HepG2 (cell line): ENCODE data around the gene ACTRT2. TPM values are rescaled to one million over a fixed set of nuclear protein-coding genes. Genes with fewer than 3 reads are reported as not detected.

ENCODE experiments used
- ATAC-seq: fragments of 200-7000 bp; cut with Tn5 transposase; 3 replicates; pipeline ENCODE4 v1.9.1; 2020; ENCODE audit warnings: mild to moderate bottlenecking, moderate library complexity
- BruUV-seq: library from RNA; stranded (reverse); fragments of 400-500 nt; replicated peaks from 2 replicates; lab custom pipeline; 2021; lab: Mats Ljungman, UMichigan
- CTCF ChIA-PET: fragments of 300-600 bp; formaldehyde crosslinking; extraction: SDS; loops from one replicate; lab custom pipeline; 2021; ENCODE audit warnings: low total read pairs, inconsistent platforms, low intra/inter-chr PET ratio; lab: Yijun Ruan, JAX
- POLR2A ChIA-PET: fragments of 350-600 bp; sonication (Branson Sonifier 250); formaldehyde crosslinking; loops from one replicate; lab custom pipeline; 2020; ENCODE audit warnings: antibody characterized with exemption, inconsistent platforms; lab: Yijun Ruan, JAX
- DNase-seq: peaks from one replicate; pipeline ENCODE4 v3.0.0-alpha.2; 2015; ENCODE audit warnings: low spot score
- FAIRE-seq: peaks from 3 replicates; lab custom pipeline; 2011; peaks lifted over from hg19 to GRCh38; lab: Jason Lieb, UNC
- H2AFZ ChIP-seq: one replicate; pipeline ENCODE4 v1.6.1; 2011; ENCODE audit warnings: low read length, inconsistent platforms
- H3K27ac ChIP-seq: fragments of 300-600 bp; 3 replicates; pipeline ENCODE4 v1.8.0; 2011; ENCODE audit warnings: mixed run types, mild to moderate bottlenecking, mixed read lengths, low read length, inconsistent platforms; ENCODE audit not compliant: insufficient read depth; ENCODE audit errors: extremely low read length
- H3K27me3 ChIP-seq, 2 experiments: fragments of 200-600 bp in 1 of 2; 2 replicates in 1 of 2; 3 replicates in 1 of 2; pipeline versions ENCODE4 v1.6.0 to v1.8.0; 2011; ENCODE audit warnings: low read length in 2 of 2, mild to moderate bottlenecking in 2 of 2, moderate library complexity in 2 of 2, inconsistent platforms in 1 of 2; ENCODE audit not compliant: insufficient read depth in 2 of 2, control insufficient read depth in 1 of 2
- H3K36me3 ChIP-seq, 2 experiments: fragments of 200-600 bp in 1 of 2; replicated peaks in 1 of 2; 2 replicates in 1 of 2; 3 replicates in 1 of 2; pipeline versions ENCODE4 v1.5.1 to v1.8.0; 2011; ENCODE audit warnings: low read length in 2 of 2, inconsistent platforms in 1 of 2; ENCODE audit not compliant: insufficient read depth in 2 of 2, control insufficient read depth in 1 of 2
- H3K4me1 ChIP-seq: 2 replicates; pipeline ENCODE4 v1.5.1; 2012; ENCODE audit warnings: low read length, inconsistent platforms; ENCODE audit not compliant: insufficient read depth
- H3K4me2 ChIP-seq: 2 replicates; pipeline ENCODE4 v1.6.0; 2011; ENCODE audit warnings: low read depth, low read length, inconsistent platforms
- H3K4me3 ChIP-seq, 3 experiments: fragments of 200-600 bp in 1 of 3; sonication (generic), shearing (Covaris generic) in 1 of 3; replicated peaks in 1 of 3; 2 replicates each; pipeline ENCODE4 v1.5.1; 2011 to 2016; ENCODE audit warnings: low read length in 3 of 3, inconsistent platforms in 2 of 3, low read depth in 2 of 3, mild to moderate bottlenecking in 2 of 3, control low read depth in 1 of 3, mixed read lengths in 1 of 3; ENCODE audit not compliant: insufficient read depth in 1 of 3
- H3K79me2 ChIP-seq: one replicate; pipeline ENCODE4 v1.6.1; 2011; ENCODE audit warnings: low read length, inconsistent platforms; ENCODE audit not compliant: insufficient read depth
- H3K9ac ChIP-seq: 2 replicates; pipeline ENCODE4 v1.6.0; 2011; ENCODE audit warnings: mild to moderate bottlenecking, low read depth, low read length, inconsistent platforms; ENCODE audit not compliant: insufficient read depth
- H3K9me3 ChIP-seq: 2 replicates; pipeline ENCODE4 v1.5.1; 2012; ENCODE audit warnings: mild to moderate bottlenecking, low read length
- H4K20me1 ChIP-seq: 2 replicates; pipeline ENCODE4 v1.6.0; 2011; ENCODE audit warnings: inconsistent platforms, mild to moderate bottlenecking, low read length, moderate library complexity; ENCODE audit not compliant: insufficient read depth
- EEA1 ChIP-seq: sonication (generic); formaldehyde crosslinking; IDR thresholded peaks from 2 replicates; pipeline ENCODE4 v1.5.1; 2020; ENCODE audit warnings: mild to moderate bottlenecking, missing genetic modification reagents, borderline replicate concordance
- GABPA ChIP-seq, 2 experiments: IDR thresholded peaks; 2 replicates each; pipeline ENCODE4 v1.6.1; 2011 to 2016; ENCODE audit warnings: low read depth in 2 of 2, low read length in 1 of 2, missing biosample characterization in 1 of 2, missing genetic modification characterization in 1 of 2
- GFI1 ChIP-seq: sonication (generic); formaldehyde crosslinking; IDR thresholded peaks from 2 replicates; pipeline ENCODE4 v1.5.0; 2020; ENCODE audit warnings: missing genetic modification reagents, mild to moderate bottlenecking, borderline replicate concordance
- HMG20B ChIP-seq: conservative IDR thresholded peaks from 2 replicates; pipeline ENCODE4 v1.6.1; 2016; ENCODE audit warnings: missing genetic modification reagents, missing compliant biosample characterization
- KDM5A ChIP-seq: fragments of 200-600 bp; sonication (generic); IDR thresholded peaks from 2 replicates; pipeline ENCODE4 v1.7.0; 2018; ENCODE audit warnings: antibody characterized with exemption, mild to moderate bottlenecking, low read length, borderline replicate concordance
- NCOR1 ChIP-seq: fragments of 200-600 bp; sonication (generic); IDR thresholded peaks from 2 replicates; pipeline ENCODE4 v1.7.0; 2017; ENCODE audit warnings: antibody characterized with exemption, low read length, borderline replicate concordance
- NFKBIZ ChIP-seq: IDR thresholded peaks from 2 replicates; pipeline ENCODE4 v1.6.1; 2018; ENCODE audit warnings: missing genetic modification reagents, missing compliant biosample characterization
- PHF20 ChIP-seq: sonication (generic); formaldehyde crosslinking; IDR thresholded peaks from 2 replicates; pipeline ENCODE4 v1.5.0; 2020; ENCODE audit warnings: mild to moderate bottlenecking, missing genetic modification reagents
- SAFB2 ChIP-seq: sonication (generic); formaldehyde crosslinking; IDR thresholded peaks from 2 replicates; pipeline ENCODE4 v1.5.1; 2020; ENCODE audit warnings: missing genetic modification reagents, low read depth, mild to moderate bottlenecking, borderline replicate concordance
- SALL2 ChIP-seq: sonication (generic); formaldehyde crosslinking; IDR thresholded peaks from 2 replicates; pipeline ENCODE4 v1.8.1; 2023; ENCODE audit warnings: mild to moderate bottlenecking, missing genetic modification reagents, inconsistent platforms
- SCMH1 ChIP-seq: sonication (generic); formaldehyde crosslinking; IDR thresholded peaks from 2 replicates; pipeline ENCODE4 v1.9.0; 2021; ENCODE audit warnings: missing genetic modification reagents, mild to moderate bottlenecking, borderline replicate concordance
- SP4 ChIP-seq: sonication (generic); formaldehyde crosslinking; IDR thresholded peaks from 2 replicates; pipeline ENCODE4 v1.8.1; 2023; ENCODE audit warnings: mild to moderate bottlenecking, missing genetic modification reagents
- TARDBP ChIP-seq: sonication (generic); formaldehyde crosslinking; IDR thresholded peaks from 2 replicates; pipeline ENCODE4 v1.8.0; 2022; ENCODE audit warnings: mild to moderate bottlenecking, missing genetic modification reagents
- TEAD3 ChIP-seq: optimal IDR thresholded peaks from 2 replicates; pipeline ENCODE3; 2016; ENCODE audit warnings: borderline replicate concordance
- YEATS2 ChIP-seq: sonication (generic); formaldehyde crosslinking; IDR thresholded peaks from 2 replicates; pipeline ENCODE4 v1.4.0; 2020; ENCODE audit warnings: missing genetic modification reagents, borderline replicate concordance
- ZNF224 ChIP-seq: sonication (generic); formaldehyde crosslinking; IDR thresholded peaks from 2 replicates; pipeline ENCODE4 v1.5.0; 2020; ENCODE audit warnings: mild to moderate bottlenecking, missing genetic modification reagents
- ZNF777 ChIP-seq: sonication (generic); formaldehyde crosslinking; IDR thresholded peaks from 2 replicates; pipeline ENCODE4 v1.4.0; 2020; ENCODE audit warnings: missing genetic modification reagents
- ZNF782 ChIP-seq: sonication (generic); formaldehyde crosslinking; IDR thresholded peaks from 2 replicates; pipeline ENCODE4 v1.4.0; 2020; ENCODE audit warnings: missing genetic modification reagents, mild to moderate bottlenecking, borderline replicate concordance
- WGBS: methylation state at CpG from one replicate; pipeline ENCODE4 v1.1.6; 2017; ENCODE audit warnings: low lambda C conversion rate; 5-methylcytosine and 5-hydroxymethylcytosine counted together
- in situ Hi-C: cut with HindIII; loops from 2 replicates; pipeline ENCODE4 v1.10.0; 2017; ENCODE audit warnings: low pct_unique_long_range_greater_than_20kb; ENCODE audit not compliant: extremely low pct_ligation_motif_present
- intact Hi-C: fragments of 100-400 bp; cut with micrococcal nuclease; formaldehyde crosslinking; loops from one replicate; pipeline ENCODE4 v1.10.0; 2022; ENCODE audit not compliant: unreplicated experiment
- polyA plus RNA-seq, 8 experiments: library from polyadenylated mRNA; depleted of rRNA in 3 of 8; stranded (reverse) in 7 of 8; unstranded in 1 of 8; fragments of >200 nt; fragmentation: Illumina TruSeq in 4 of 8; extraction: Trizol in 4 of 8; gene quantifications; 2 replicates each; pipeline versions ENCODE4 v1.2.1 to v1.2.3, GENCODE V29; 2011 to 2016; ENCODE audit warnings: low read depth in 4 of 8, missing spikeins in 1 of 8, mixed read lengths in 1 of 8; ENCODE audit not compliant: insufficient read depth in 1 of 8
- total RNA-seq, 5 experiments: library from RNA; depleted of rRNA; stranded (reverse); fragments of >200 nt; fragmentation: Illumina TruSeq; extraction: Trizol; gene quantifications; 2 replicates each; pipeline ENCODE4 v1.2.3, GENCODE V29; 2016; ENCODE audit warnings: low read depth in 1 of 5
- TF ChIP-seq, protein P1 (sequence below): sonication (generic); formaldehyde crosslinking; IDR thresholded peaks from 2 replicates; pipeline ENCODE4 v1.5.1; 2020; ENCODE audit warnings: mild to moderate bottlenecking, missing genetic modification reagents, borderline replicate concordance
- TF ChIP-seq, protein P2 (sequence below): sonication (generic); formaldehyde crosslinking; IDR thresholded peaks from 2 replicates; pipeline ENCODE4 v1.8.1; 2023; ENCODE audit warnings: mild to moderate bottlenecking, moderate library complexity, missing genetic modification reagents

The ACTRT2 gene
- total and polyA plus RNA-seq, 2 of the 13 experiments (the other 11 are each of a cell fraction or from before 2014, with no cell fraction given): not detected

DNA sequence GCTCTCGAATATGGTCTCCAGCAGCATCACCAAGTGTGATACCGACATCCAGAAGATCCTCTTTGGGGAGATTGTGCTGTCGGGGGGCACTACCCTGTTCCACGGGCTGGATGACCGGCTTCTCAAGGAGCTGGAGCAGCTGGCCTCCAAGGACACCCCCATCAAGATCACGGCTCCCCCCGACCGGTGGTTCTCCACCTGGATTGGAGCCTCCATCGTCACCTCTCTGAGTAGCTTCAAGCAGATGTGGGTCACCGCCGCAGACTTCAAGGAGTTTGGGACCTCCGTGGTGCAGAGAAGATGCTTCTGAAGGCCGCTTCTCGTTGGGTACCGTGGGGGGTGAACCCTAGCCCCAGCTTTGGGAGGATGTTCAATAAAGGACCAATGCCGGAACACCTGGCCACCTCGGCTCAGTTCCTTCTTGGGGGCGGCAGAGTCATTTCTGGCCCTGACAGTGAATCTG, 1.3 kb downstream of the ACTRT2 start:
- Histone ChIP-seq H4K20me1 (no peaks in the 10 kb centered on the region), H3K27me3 (peaks cover 10 to 50% of the 10 kb centered on the region in 2 experiments), H3K4me3 (no peak overlapping the region), H2AFZ (no peak overlapping the region), H3K9me3 (no peaks in the 10 kb centered on the region), H3K27ac (no peak overlapping the region), H3K4me1 (no peaks in the 10 kb centered on the region), H3K9ac (no peak overlapping the region), H3K4me2 (no peak overlapping the region), H3K36me3 (no peaks in the 10 kb centered on the region), H3K79me2 (no peaks in the 10 kb centered on the region)
- no peak for FAIRE-seq
- in situ Hi-C loops (no loop called here), intact Hi-C loops (no loop called here)
- no TSS peak for BruUV-seq
- ChIA-PET CTCF (no interaction called here), POLR2A (no interaction called here)
- TF ChIP-seq SCMH1 (CRISPR knock-in tag) (no peak), GFI1 (CRISPR knock-in tag) (no peak), ZNF782 (no peak), TEAD3 (no peak), KDM5A (no peak), SP4 (no peak), YEATS2 (CRISPR knock-in tag) (no peak), TARDBP (CRISPR knock-in tag) (no peak), SALL2 (CRISPR knock-in tag) (no peak), NCOR1 (no peak), PHF20 (CRISPR knock-in tag) (no peak), ZNF777 (CRISPR knock-in tag) (no peak), GABPA (IDR thresholded peaks at IDR 0.05; ENCODE audit: low read depth, low read length) (no peak), GABPA (CRISPR knock-in tag; IDR thresholded peaks at IDR 0.05; ENCODE audit: low read depth) (no peak), HMG20B (CRISPR knock-in tag) (no peak), ZNF224 (CRISPR knock-in tag) (no peak), SAFB2 (CRISPR knock-in tag) (no peak), EEA1 (CRISPR knock-in tag) (no peak), NFKBIZ (CRISPR knock-in tag) (no peak)
- TF ChIP-seq, protein P1, sequence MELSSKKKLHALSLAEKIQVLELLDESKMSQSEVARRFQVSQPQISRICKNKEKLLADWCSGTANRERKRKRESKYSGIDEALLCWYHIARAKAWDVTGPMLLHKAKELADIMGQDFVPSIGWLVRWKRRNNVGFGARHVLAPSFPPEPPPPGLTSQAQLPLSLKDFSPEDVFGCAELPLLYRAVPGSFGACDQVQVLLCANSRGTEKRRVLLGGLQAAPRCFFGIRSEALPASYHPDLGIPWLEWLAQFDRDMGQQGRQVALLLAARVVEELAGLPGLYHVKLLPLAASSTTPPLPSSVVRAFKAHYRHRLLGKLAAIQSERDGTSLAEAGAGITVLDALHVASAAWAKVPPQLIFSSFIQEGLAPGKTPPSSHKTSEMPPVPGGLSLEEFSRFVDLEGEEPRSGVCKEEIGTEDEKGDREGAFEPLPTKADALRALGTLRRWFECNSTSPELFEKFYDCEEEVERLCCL: no peak
- TF ChIP-seq, protein P2, sequence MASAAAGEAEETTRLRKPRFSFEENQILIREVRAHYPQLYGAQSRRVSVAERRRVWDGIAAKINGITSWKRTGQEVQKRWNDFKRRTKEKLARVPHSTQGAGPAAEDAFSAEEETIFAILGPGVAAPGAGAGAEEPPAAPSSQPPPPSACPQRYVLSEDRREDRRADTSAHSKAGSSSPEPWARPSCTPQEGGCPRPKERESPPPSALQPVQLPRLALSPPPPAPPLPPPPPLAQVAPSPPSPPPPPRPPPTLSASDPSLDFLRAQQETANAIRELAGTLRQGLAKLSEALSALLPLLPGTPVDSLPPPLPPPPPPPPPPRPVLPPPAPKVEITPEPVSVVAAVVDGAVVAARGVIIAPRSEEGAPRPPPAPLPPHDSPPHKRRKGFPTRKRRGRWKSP (CRISPR knock-in tag): no peak
- no peak for DNase-seq
- ATAC-seq: no peak
- WGBS: 8% methylated on average over 4 of the region's 18 CpGs
